H9 (cell line): ENCODE data around the gene IL32. TPM values are rescaled to one million over a fixed set of nuclear protein-coding genes. Genes with fewer than 3 reads are reported as not detected.
"Not testable (repeated sequence)": the region's sequence is repeated elsewhere in the genome, so short reads cannot be mapped to it uniquely, and the experiment has no call there.

ENCODE experiments used
- DNase-seq: peaks from one replicate; pipeline ENCODE4 v3.0.0-alpha.2; 2017
- H2AFZ ChIP-seq: one replicate; pipeline ENCODE4 v1.6.1; 2013; ENCODE audit warnings: mild to moderate bottlenecking, low read length, control low read depth, moderate library complexity
- H2AK5ac ChIP-seq: 2 replicates; pipeline ENCODE4 v1.6.1; 2013; ENCODE audit warnings: low read length, control low read depth, mixed read lengths; ENCODE audit not compliant: insufficient read length
- H2BK120ac ChIP-seq: one replicate; pipeline ENCODE4 v1.6.1; 2013; ENCODE audit warnings: low read depth, mild to moderate bottlenecking, low read length, control low read depth, inconsistent platforms; ENCODE audit not compliant: poor library complexity, severe bottlenecking
- H2BK12ac ChIP-seq: 2 replicates; pipeline ENCODE4 v1.6.1; 2013; ENCODE audit warnings: low read length, control low read depth, mixed read lengths, low read depth; ENCODE audit not compliant: insufficient read length
- H2BK15ac ChIP-seq: 2 replicates; pipeline ENCODE4 v1.6.1; 2013; ENCODE audit warnings: low read depth, low read length, control low read depth
- H2BK20ac ChIP-seq: one replicate; pipeline ENCODE4 v1.6.1; 2013; ENCODE audit warnings: low read depth, mild to moderate bottlenecking, low read length, control low read depth, inconsistent platforms; ENCODE audit not compliant: poor library complexity, severe bottlenecking
- H2BK5ac ChIP-seq: 2 replicates; pipeline ENCODE4 v1.6.1; 2013; ENCODE audit warnings: low read length, control low read depth, mixed read lengths; ENCODE audit not compliant: insufficient read length
- H3K14ac ChIP-seq: 2 replicates; pipeline ENCODE4 v1.6.1; 2013; ENCODE audit warnings: low read length, control low read depth; ENCODE audit not compliant: insufficient read depth
- H3K18ac ChIP-seq: 2 replicates; pipeline ENCODE4 v1.6.1; 2013; ENCODE audit warnings: low read depth, mild to moderate bottlenecking, mixed read lengths, low read length, control low read depth; ENCODE audit not compliant: insufficient read length
- H3K23ac ChIP-seq: 2 replicates; pipeline ENCODE4 v1.6.1; 2013; ENCODE audit warnings: low read length, control low read depth, mixed read lengths, low read depth; ENCODE audit not compliant: insufficient read length
- H3K23me2 ChIP-seq: 2 replicates; pipeline ENCODE4 v1.6.1; 2013; ENCODE audit warnings: low read depth, mild to moderate bottlenecking, mixed read lengths, low read length, control low read depth; ENCODE audit not compliant: insufficient read length, poor library complexity, severe bottlenecking
- H3K27ac ChIP-seq: 2 replicates; pipeline ENCODE4 v1.5.1; 2013; ENCODE audit warnings: low read length, control low read depth, mixed read lengths, low read depth; ENCODE audit not compliant: insufficient read length
- H3K27me3 ChIP-seq: 2 replicates; pipeline ENCODE4 v1.6.1; 2013; ENCODE audit warnings: low read length, control low read depth, inconsistent platforms; ENCODE audit not compliant: insufficient read depth
- H3K4ac ChIP-seq: 2 replicates; pipeline ENCODE4 v1.6.1; 2013; ENCODE audit warnings: low read depth, mild to moderate bottlenecking, control low read depth, inconsistent platforms, low read length, moderate library complexity
- H3K4me1 ChIP-seq: 2 replicates; pipeline ENCODE4 v1.6.1; 2013; ENCODE audit warnings: low read length, control low read depth, inconsistent platforms; ENCODE audit not compliant: insufficient read depth
- H3K4me2 ChIP-seq: 2 replicates; pipeline ENCODE4 v1.6.1; 2013; ENCODE audit warnings: low read length, control low read depth, mixed read lengths; ENCODE audit not compliant: insufficient read length, insufficient read depth
- H3K56ac ChIP-seq: 2 replicates; pipeline ENCODE4 v1.6.1; 2013; ENCODE audit warnings: low read depth, mild to moderate bottlenecking, mixed read lengths, low read length, control low read depth; ENCODE audit not compliant: insufficient read length
- H3K79me1 ChIP-seq: 2 replicates; pipeline ENCODE4 v1.6.1; 2013; ENCODE audit warnings: low read depth, mild to moderate bottlenecking, moderate library complexity, low read length, control low read depth, inconsistent platforms; ENCODE audit not compliant: insufficient read depth, poor library complexity, severe bottlenecking
- H3K79me2 ChIP-seq: 2 replicates; pipeline ENCODE4 v1.6.1; 2013; ENCODE audit warnings: low read length, control low read depth, inconsistent platforms; ENCODE audit not compliant: insufficient read depth
- H3K9ac ChIP-seq: 2 replicates; pipeline ENCODE4 v1.6.1; 2013; ENCODE audit warnings: low read length, control low read depth, mixed read lengths; ENCODE audit not compliant: insufficient read length; ENCODE audit errors: extremely low read depth
- H3K9me3 ChIP-seq: one replicate; pipeline ENCODE4 v1.6.1; 2013; ENCODE audit warnings: low read depth, low read length, inconsistent platforms; ENCODE audit not compliant: control insufficient read depth
- H3T11ph ChIP-seq: one replicate; pipeline ENCODE4 v1.6.1; 2013; ENCODE audit warnings: mild to moderate bottlenecking, low read length, control low read depth, inconsistent platforms
- H4K20me1 ChIP-seq: one replicate; pipeline ENCODE4 v1.6.1; 2013; ENCODE audit not compliant: control insufficient read depth, insufficient read length, insufficient read depth
- H4K5ac ChIP-seq: 2 replicates; pipeline ENCODE4 v1.6.1; 2013; ENCODE audit warnings: low read depth, mild to moderate bottlenecking, mixed read lengths, low read length, control low read depth; ENCODE audit not compliant: insufficient read length
- H4K8ac ChIP-seq: replicated peaks from 2 replicates; pipeline ENCODE4 v1.6.1; 2013; ENCODE audit warnings: low read length, control low read depth, mixed read lengths, low read depth; ENCODE audit not compliant: insufficient read length
- H4K91ac ChIP-seq: 2 replicates; pipeline ENCODE4 v1.6.1; 2013; ENCODE audit warnings: low read depth, mild to moderate bottlenecking, moderate library complexity, mixed read lengths, low read length, control low read depth; ENCODE audit not compliant: insufficient read length
- H3K27ac Mint-ChIP-seq, 3 experiments: 2 replicates in 2 of 3; 3 replicates in 1 of 3; pipeline ENCODE4 v1.8.0; 2020 to 2021; ENCODE audit warnings: mixed read lengths in 3 of 3, mild to moderate bottlenecking in 1 of 3, moderate library complexity in 1 of 3
- H3K27me3 Mint-ChIP-seq: 2 replicates; pipeline ENCODE4 v1.8.0; 2021; ENCODE audit warnings: low read depth, mild to moderate bottlenecking, moderate library complexity, mixed read lengths
- H3K36me3 Mint-ChIP-seq, 3 experiments: 2 replicates in 2 of 3; 3 replicates in 1 of 3; pipeline ENCODE4 v1.8.0; 2020 to 2021; ENCODE audit warnings: low read depth in 3 of 3, mixed read lengths in 3 of 3; ENCODE audit not compliant: insufficient read depth in 1 of 3
- H3K4me1 Mint-ChIP-seq, 2 experiments: 2 replicates each; pipeline ENCODE4 v1.8.0; 2020; ENCODE audit warnings: mixed read lengths in 2 of 2
- H3K4me3 Mint-ChIP-seq, 2 experiments: 2 replicates in 1 of 2; 3 replicates in 1 of 2; pipeline ENCODE4 v1.8.0; 2020 to 2021; ENCODE audit warnings: mild to moderate bottlenecking in 2 of 2, mixed read lengths in 2 of 2, moderate library complexity in 1 of 2
- H3K9me3 Mint-ChIP-seq, 2 experiments: 2 replicates in 1 of 2; 3 replicates in 1 of 2; pipeline ENCODE4 v1.8.0; 2020; ENCODE audit warnings: mild to moderate bottlenecking in 2 of 2, mixed read lengths in 2 of 2, moderate library complexity in 1 of 2
- CTCF ChIP-seq: fragments of 200-600 bp; sonication (generic); conservative IDR thresholded peaks from 3 replicates; pipeline ENCODE4 v1.8.0; 2021; ENCODE audit warnings: antibody characterized with exemption, mild to moderate bottlenecking
- WGBS: extraction: QIAGEN DNeasy Blood & Tissue Kit; methylation state at CpG from one replicate; pipeline ENCODE4 v1.1.7; 2013; ENCODE audit warnings: missing lambda C conversion rate, low lambda C conversion rate, mixed read lengths; ENCODE audit not compliant: insufficient read length; ENCODE audit errors: extremely low coverage; 5-methylcytosine and 5-hydroxymethylcytosine counted together
- total RNA-seq: library from RNA; stranded (reverse); gene quantifications from 2 replicates; pipeline ENCODE4 v1.2.1, GENCODE V29; 2021

The IL32 gene
- total RNA-seq, 1 experiment from 2014 or later: 2.0 TPM

- no peak overlapping the region for H2BK120ac ChIP-seq
- no peak overlapping the region for H2AFZ ChIP-seq
- no peak overlapping the region for H2BK12ac ChIP-seq
- no peak overlapping the region for H3K27ac ChIP-seq
- H2AK5ac ChIP-seq: no peak overlapping the region
- no peak overlapping the region for H3K23ac ChIP-seq
- H3K27ac Mint-ChIP-seq: peak overlapping the region in 1 of 3 experiments; percentile 17; a peak in 4 of 7 replicates
- H3K4ac ChIP-seq: no peak overlapping the region
- H3K79me1 ChIP-seq: no peaks in the 10 kb centered on the region
- no peak overlapping the region for H2BK20ac ChIP-seq
- H3K4me3 Mint-ChIP-seq: peak overlapping the region in 1 of 2 experiments; percentile 19; a peak in 1 of 5 replicates
- H3K9me3 ChIP-seq: no peaks in the 10 kb centered on the region
- H3K56ac ChIP-seq: no peak overlapping the region
- no peaks in the 10 kb centered on the region for H4K20me1 ChIP-seq
- H4K91ac ChIP-seq: no peak overlapping the region
- H3K9me3 Mint-ChIP-seq: no peaks in the 10 kb centered on the region
- no peak overlapping the region for H3T11ph ChIP-seq
- no peaks in the 10 kb centered on the region; the same call in 1 of the 2 replicates for H3K4me1 ChIP-seq
- H3K18ac ChIP-seq: no peak overlapping the region
- no peak overlapping the region for H4K8ac ChIP-seq
- no peaks in the 10 kb centered on the region for H3K79me2 ChIP-seq
- H3K27me3 Mint-ChIP-seq: peaks cover 17% of the 10 kb centered on the region
- no peak overlapping the region for H3K9ac ChIP-seq
- H3K4me1 Mint-ChIP-seq: peaks cover 22 to 29% of the 10 kb centered on the region in 2 experiments
- H3K4me2 ChIP-seq: no peak overlapping the region
- H4K5ac ChIP-seq: no peak overlapping the region
- no peak for TF ChIP-seq CTCF
- no peaks in the 10 kb centered on the region; a peak in 1 of 7 replicates for H3K36me3 Mint-ChIP-seq
- DNase-seq: no peak
- no peaks in the 10 kb centered on the region for H3K27me3 ChIP-seq
- no CpG with 5 or more reads among the region's 7 CpGs for WGBS
- H3K14ac ChIP-seq: no peak overlapping the region
- no peak overlapping the region for H2BK15ac ChIP-seq
- no peak overlapping the region for H2BK5ac ChIP-seq
- no peaks in the 10 kb centered on the region for H3K23me2 ChIP-seq
These were observed 6.2 kb downstream of the IL32 start for GRCh38 chr16:3071655-3072054.

GRCh38 chr16:3072148-3072547 is 6.7 kb downstream of the IL32 start:
- H3K56ac ChIP-seq, H2AFZ ChIP-seq, H3K4me2 ChIP-seq, H3K36me3 Mint-ChIP-seq, H3K4me1 ChIP-seq, H2BK5ac ChIP-seq, H3K23ac ChIP-seq, H3K27ac ChIP-seq, H3K4ac ChIP-seq, H4K20me1 ChIP-seq, H3K9ac ChIP-seq, H2BK12ac ChIP-seq, H3K9me3 Mint-ChIP-seq, H3K14ac ChIP-seq, H3K18ac ChIP-seq, H2BK20ac ChIP-seq, H3K27me3 ChIP-seq, H3K23me2 ChIP-seq, H3K9me3 ChIP-seq, H4K91ac ChIP-seq, H2AK5ac ChIP-seq, H3K79me2 ChIP-seq, H2BK15ac ChIP-seq, H2BK120ac ChIP-seq, H4K5ac ChIP-seq, H3K79me1 ChIP-seq, H4K8ac ChIP-seq, DNase-seq, H3K27ac Mint-ChIP-seq, H3T11ph ChIP-seq: not testable (repeated sequence)
- Mint-ChIP-seq H3K27me3 (peaks cover 17% of the 10 kb centered on the region), H3K4me1 (peaks cover 22 to 29% of the 10 kb centered on the region in 2 experiments), H3K4me3 (peak overlapping the region in 1 of 2 experiments; percentile 19; a peak in 1 of 5 replicates)
- WGBS: no CpG with 5 or more reads among the region's 4 CpGs
